KMS-11 (cell line): ENCODE data around the gene EHD1.
A peak's percentile ranks its signal among the peaks of the same experiment; 100 is the strongest.

Experiments used
- H2AFZ ChIP-seq: fragments of 200-600 bp; sonication (generic); 2 replicates; pipeline ENCODE4 v1.6.1; 2016; ENCODE audit warnings: antibody characterized with exemption, mixed run types, low read depth
- H3K27ac ChIP-seq: fragments of 200-600 bp; sonication (generic); 2 replicates; pipeline ENCODE4 v1.6.1; 2016; ENCODE audit warnings: mild to moderate bottlenecking, mixed run types
- H3K27me3 ChIP-seq: fragments of 200-600 bp; sonication (generic); 2 replicates; pipeline ENCODE4 v1.6.1; 2017; ENCODE audit warnings: mild to moderate bottlenecking, low read depth, mixed run types, moderate library complexity; ENCODE audit not compliant: insufficient read depth
- H3K36me3 ChIP-seq: fragments of 200-600 bp; sonication (generic); 2 replicates; pipeline ENCODE4 v1.6.1; 2017; ENCODE audit warnings: mild to moderate bottlenecking, mixed run types; ENCODE audit not compliant: insufficient read depth
- H3K4me1 ChIP-seq: fragments of 200-600 bp; sonication (generic); 2 replicates; pipeline ENCODE4 v1.6.1; 2016; ENCODE audit warnings: mild to moderate bottlenecking, low read depth, mixed run types; ENCODE audit not compliant: poor library complexity, severe bottlenecking
- H3K4me2 ChIP-seq: fragments of 200-600 bp; sonication (generic); 2 replicates; pipeline ENCODE4 v1.7.0; 2016; ENCODE audit warnings: mild to moderate bottlenecking, mixed run types
- H3K4me3 ChIP-seq: fragments of 200-600 bp; sonication (generic); IDR thresholded peaks from 2 replicates; pipeline ENCODE4 v1.6.1; 2017; ENCODE audit warnings: low read depth, low read length, mixed read lengths; ENCODE audit not compliant: insufficient read depth
- H3K79me2 ChIP-seq: fragments of 200-600 bp; sonication (generic); 2 replicates; pipeline ENCODE4 v1.6.1; 2016; ENCODE audit warnings: low read depth, mixed run types; ENCODE audit not compliant: insufficient read depth
- H3K9ac ChIP-seq: fragments of 200-600 bp; sonication (generic); 2 replicates; pipeline ENCODE4 v1.6.1; 2016; ENCODE audit warnings: mild to moderate bottlenecking, mixed run types
- H4K20me1 ChIP-seq: fragments of 200-600 bp; sonication (generic); 2 replicates; pipeline ENCODE4 v1.6.1; 2016; ENCODE audit warnings: mild to moderate bottlenecking, mixed run types; ENCODE audit not compliant: insufficient read depth
- TF ChIP-seq, protein P1 (sequence below): fragments of 200-600 bp; sonication (generic); conservative IDR thresholded peaks from 2 replicates; pipeline ENCODE4 v1.6.1; 2017; ENCODE audit warnings: low read depth, mild to moderate bottlenecking, antibody characterized with exemption, low read length, moderate library complexity, mixed read lengths

Gene EHD1

DNA sequence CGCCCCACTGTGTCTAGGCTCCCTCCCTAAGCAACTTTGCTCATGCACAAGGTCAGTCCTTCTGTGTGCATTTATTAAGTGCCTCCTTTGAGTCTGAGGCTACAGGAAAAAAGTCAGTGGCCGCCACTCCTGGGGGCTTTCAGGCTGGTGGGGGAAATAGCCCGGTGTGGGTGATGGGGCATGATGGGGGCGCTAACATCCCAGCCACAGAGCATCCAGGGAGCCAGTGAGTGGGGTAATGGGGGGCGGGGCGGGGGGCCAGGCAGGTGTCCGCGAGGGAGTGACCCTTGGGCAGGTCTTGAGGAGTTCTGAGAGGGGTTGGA, 9.9 kb upstream of the EHD1 start:
- no peaks in the 10 kb centered on the region for H3K27me3 ChIP-seq

DNA sequence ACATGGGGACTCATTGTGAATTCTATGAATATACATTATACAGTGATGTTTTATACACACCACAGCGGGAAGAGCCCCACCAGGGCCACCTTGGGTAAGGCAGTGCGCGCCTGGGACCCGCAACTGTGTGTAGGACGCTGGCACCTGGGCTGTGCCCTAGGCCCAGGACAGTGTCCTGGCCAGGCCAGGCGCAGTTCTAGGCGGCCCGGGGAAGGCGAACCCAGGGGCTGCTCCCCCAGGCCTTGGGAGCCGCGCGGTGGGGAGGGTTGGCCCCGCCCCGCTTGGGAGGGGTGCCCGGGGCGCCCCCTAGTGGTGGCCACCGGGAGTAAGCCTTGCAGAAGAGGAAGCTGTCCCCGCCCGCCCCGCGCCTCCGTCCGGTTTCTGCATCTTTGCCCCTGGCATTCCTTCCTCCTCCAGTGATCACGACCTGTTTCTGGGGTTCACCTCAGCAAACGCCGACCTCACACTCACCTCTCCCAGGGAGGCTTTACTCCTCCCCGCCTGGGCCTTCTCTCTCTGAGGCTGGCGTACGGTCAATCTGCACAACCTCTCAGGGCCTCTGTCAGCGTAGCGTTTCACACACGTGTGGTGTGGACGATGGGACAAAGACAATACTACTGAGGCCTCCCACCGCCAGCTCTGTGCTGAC, 9.5 kb upstream of the EHD1 start:
- Histone ChIP-seq H3K4me2 (0 out of 2 replicates have a peak overlapping the region, but pooled peaks have one; percentile 44), H3K4me1 (peaks cover 7% of the 10 kb centered on the region), H3K27me3 (no peaks in the 10 kb centered on the region), H3K4me3 (no peak overlapping the region), H3K27ac (no peak overlapping the region), H4K20me1 (no peaks in the 10 kb centered on the region), H3K36me3 (no peaks in the 10 kb centered on the region), H3K79me2 (no peaks in the 10 kb centered on the region), H3K9ac (no peak overlapping the region), H2AFZ (peak overlapping the region; percentile 68)
- TF ChIP-seq, protein P1, sequence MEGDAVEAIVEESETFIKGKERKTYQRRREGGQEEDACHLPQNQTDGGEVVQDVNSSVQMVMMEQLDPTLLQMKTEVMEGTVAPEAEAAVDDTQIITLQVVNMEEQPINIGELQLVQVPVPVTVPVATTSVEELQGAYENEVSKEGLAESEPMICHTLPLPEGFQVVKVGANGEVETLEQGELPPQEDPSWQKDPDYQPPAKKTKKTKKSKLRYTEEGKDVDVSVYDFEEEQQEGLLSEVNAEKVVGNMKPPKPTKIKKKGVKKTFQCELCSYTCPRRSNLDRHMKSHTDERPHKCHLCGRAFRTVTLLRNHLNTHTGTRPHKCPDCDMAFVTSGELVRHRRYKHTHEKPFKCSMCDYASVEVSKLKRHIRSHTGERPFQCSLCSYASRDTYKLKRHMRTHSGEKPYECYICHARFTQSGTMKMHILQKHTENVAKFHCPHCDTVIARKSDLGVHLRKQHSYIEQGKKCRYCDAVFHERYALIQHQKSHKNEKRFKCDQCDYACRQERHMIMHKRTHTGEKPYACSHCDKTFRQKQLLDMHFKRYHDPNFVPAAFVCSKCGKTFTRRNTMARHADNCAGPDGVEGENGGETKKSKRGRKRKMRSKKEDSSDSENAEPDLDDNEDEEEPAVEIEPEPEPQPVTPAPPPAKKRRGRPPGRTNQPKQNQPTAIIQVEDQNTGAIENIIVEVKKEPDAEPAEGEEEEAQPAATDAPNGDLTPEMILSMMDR: peak; percentile 83

More for the DNA sequence above, 9.9 kb upstream of the EHD1 start:
- Histone ChIP-seq H3K36me3 (no peaks in the 10 kb centered on the region), H3K27ac (no peak overlapping the region), H3K79me2 (no peaks in the 10 kb centered on the region), H3K9ac (no peak overlapping the region), H3K4me2 (0 out of 2 replicates have a peak overlapping the region, but pooled peaks have one; percentile 44), H4K20me1 (no peaks in the 10 kb centered on the region), H3K4me1 (peaks cover 7% of the 10 kb centered on the region), H2AFZ (peak overlapping the region; percentile 68), H3K4me3 (no peak overlapping the region)
- TF ChIP-seq, protein P1: no peak

- Histone ChIP-seq H3K4me3 (no peak overlapping the region), H2AFZ (peak overlapping the region; percentile 68; the same call in 1 of the 2 replicates), H4K20me1 (no peaks in the 10 kb centered on the region), H3K4me2 (no peak overlapping the region), H3K27ac (no peak overlapping the region), H3K36me3 (no peaks in the 10 kb centered on the region), H3K79me2 (no peaks in the 10 kb centered on the region), H3K4me1 (peaks cover 7% of the 10 kb centered on the region), H3K9ac (no peak overlapping the region), H3K27me3 (no peaks in the 10 kb centered on the region)
- TF ChIP-seq, protein P1: no peak
These were observed 8.9 kb upstream of the EHD1 start for GRCh38 chr11:64887234-64887756.

DNA sequence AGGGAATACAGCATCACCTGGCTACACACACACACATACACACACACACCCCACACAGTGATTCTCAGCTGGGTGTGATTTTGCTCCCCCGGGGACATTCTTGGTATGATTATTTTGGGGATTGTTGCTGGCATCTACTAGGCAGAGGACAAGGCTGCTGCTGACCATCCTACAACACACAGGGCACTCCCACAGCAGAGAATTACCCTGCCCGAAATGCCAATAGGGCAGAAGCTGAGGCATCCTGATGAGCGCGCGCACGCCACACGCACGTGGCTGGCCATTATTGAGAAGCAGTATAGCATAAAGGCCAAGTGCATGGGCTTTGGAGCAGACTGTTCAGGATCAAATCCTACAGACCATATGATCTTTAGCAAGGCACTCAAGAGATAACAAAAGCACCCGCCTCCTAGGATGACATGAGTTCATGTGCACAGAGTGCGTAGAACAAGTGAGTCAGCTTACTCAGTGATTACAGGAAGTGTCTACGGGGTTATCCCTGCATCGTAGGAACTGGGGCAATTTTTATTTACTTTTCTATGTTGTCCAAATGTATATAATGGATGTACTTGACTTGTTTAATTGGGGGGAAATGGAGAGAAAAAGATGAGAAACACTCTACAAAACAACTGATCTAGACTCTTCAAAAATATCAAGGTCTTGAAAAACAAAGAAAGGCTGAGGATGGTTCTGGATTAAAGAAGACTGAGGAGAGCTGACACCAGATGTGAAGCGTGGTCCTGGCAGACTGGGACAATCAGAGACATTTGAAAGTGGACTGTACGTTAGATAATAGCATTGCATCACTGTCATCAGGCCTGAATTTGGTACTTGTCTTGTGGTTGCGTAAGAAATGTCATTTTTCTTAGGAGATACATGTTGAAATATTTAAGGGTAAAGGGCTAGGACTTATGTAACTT, 7.2 kb upstream of the EHD1 start:
- H3K36me3 ChIP-seq: no peaks in the 10 kb centered on the region
- H3K27ac ChIP-seq: no peak overlapping the region
- peaks cover 15% of the 10 kb centered on the region for H3K4me1 ChIP-seq

More for the DNA sequence above, 7.2 kb upstream of the EHD1 start:
- H3K4me2 ChIP-seq: no peak overlapping the region
- no peaks in the 10 kb centered on the region for H3K27me3 ChIP-seq
- H4K20me1 ChIP-seq: no peaks in the 10 kb centered on the region
- TF ChIP-seq, protein P1: no peak
- no peak overlapping the region for H2AFZ ChIP-seq
- no peak overlapping the region for H3K4me3 ChIP-seq
- no peak overlapping the region for H3K9ac ChIP-seq
- no peaks in the 10 kb centered on the region for H3K79me2 ChIP-seq
